PC-9 (cell line): ENCODE results near the gene NSUN6.

ENCODE experiments used
- CTCF ChIP-seq: fragments of 200-600 bp; sonication (generic); conservative IDR thresholded peaks from 2 replicates; pipeline ENCODE4 v1.6.1; 2017; ENCODE audit warnings: mixed run types, antibody characterized with exemption, mild to moderate bottlenecking, moderate library complexity
- EZH2 ChIP-seq: fragments of 200-600 bp; sonication (generic); IDR thresholded peaks from 2 replicates; pipeline ENCODE4 v1.8.0; 2017; ENCODE audit warnings: antibody characterized with exemption, low read depth

GRCh38 chr10:18563003-18563726 lies 88.2 kb downstream of the NSUN6 start:
- TF ChIP-seq CTCF (no peak), EZH2 (no peak)
